ENCODE data around the gene DNAH17. TPM values are rescaled to one million over a fixed set of nuclear protein-coding genes. Genes with fewer than 3 reads are reported as not detected.

The DNAH17 gene
- total and polyA plus RNA-seq, 2 of the 13 experiments (the other 11 are each of a cell fraction or from before 2014, with no cell fraction given): 0.86 to 1.6 TPM

GRCh38 chr17:78437508-78438169, 139.6 kb downstream of the DNAH17 start:
- Histone ChIP-seq H3K79me2 (ENCODE audit: insufficient read depth, low read length) (no peaks in the 10 kb centered on the region), H3K9me3 (ENCODE audit: low read length) (no peaks in the 10 kb centered on the region), H3K36me3 (replicated peaks in 1 of 2; ENCODE audit: control insufficient read depth in 1 of 2, insufficient read depth in 2 of 2, low read length in 2 of 2) (no peaks in the 10 kb centered on the region), H2AFZ (ENCODE audit: low read length) (no peak overlapping the region), H3K4me1 (ENCODE audit: insufficient read depth, low read length) (peaks cover 26% of the 10 kb centered on the region), H3K27me3 (ENCODE audit: control insufficient read depth in 1 of 2, insufficient read depth in 2 of 2, low read length in 2 of 2) (peaks cover 0 to 8% of the 10 kb centered on the region in 2 experiments; a peak in 3 of 5 replicates), H3K4me2 (ENCODE audit: low read depth, low read length) (no peak overlapping the region), H3K9ac (ENCODE audit: insufficient read depth, low read depth, low read length) (no peak overlapping the region), H4K20me1 (ENCODE audit: insufficient read depth, low read length) (no peaks in the 10 kb centered on the region), H3K27ac (ENCODE audit: extremely low read length, insufficient read depth, low read length) (no peak overlapping the region), H3K4me3 (replicated peaks in 1 of 3; ENCODE audit: insufficient read depth in 1 of 3, low read depth in 2 of 3, low read length in 3 of 3) (no peak overlapping the region)
- no TSS peak for BruUV-seq (replicated peaks)
- POLR2A ChIA-PET: no interaction called here
- FAIRE-seq: no peak
- DNase-seq (ENCODE audit: low spot score): no peak
- TF ChIP-seq ZNF263 (CRISPR knock-in tag; IDR thresholded peaks at IDR 0.05) (0 out of 2 replicates have a peak, but pooled peaks have one; percentile 23), ZNF629 (CRISPR knock-in tag; conservative IDR thresholded peaks at IDR 0.05) (no peak), YEATS2 (CRISPR knock-in tag; IDR thresholded peaks at IDR 0.05; ENCODE audit: borderline replicate concordance) (no peak), NR2F6 (IDR thresholded peaks at IDR 0.05) (no peak), NR2F6 (CRISPR knock-in tag; IDR thresholded peaks at IDR 0.05) (no peak)
- TF ChIP-seq, protein P1, sequence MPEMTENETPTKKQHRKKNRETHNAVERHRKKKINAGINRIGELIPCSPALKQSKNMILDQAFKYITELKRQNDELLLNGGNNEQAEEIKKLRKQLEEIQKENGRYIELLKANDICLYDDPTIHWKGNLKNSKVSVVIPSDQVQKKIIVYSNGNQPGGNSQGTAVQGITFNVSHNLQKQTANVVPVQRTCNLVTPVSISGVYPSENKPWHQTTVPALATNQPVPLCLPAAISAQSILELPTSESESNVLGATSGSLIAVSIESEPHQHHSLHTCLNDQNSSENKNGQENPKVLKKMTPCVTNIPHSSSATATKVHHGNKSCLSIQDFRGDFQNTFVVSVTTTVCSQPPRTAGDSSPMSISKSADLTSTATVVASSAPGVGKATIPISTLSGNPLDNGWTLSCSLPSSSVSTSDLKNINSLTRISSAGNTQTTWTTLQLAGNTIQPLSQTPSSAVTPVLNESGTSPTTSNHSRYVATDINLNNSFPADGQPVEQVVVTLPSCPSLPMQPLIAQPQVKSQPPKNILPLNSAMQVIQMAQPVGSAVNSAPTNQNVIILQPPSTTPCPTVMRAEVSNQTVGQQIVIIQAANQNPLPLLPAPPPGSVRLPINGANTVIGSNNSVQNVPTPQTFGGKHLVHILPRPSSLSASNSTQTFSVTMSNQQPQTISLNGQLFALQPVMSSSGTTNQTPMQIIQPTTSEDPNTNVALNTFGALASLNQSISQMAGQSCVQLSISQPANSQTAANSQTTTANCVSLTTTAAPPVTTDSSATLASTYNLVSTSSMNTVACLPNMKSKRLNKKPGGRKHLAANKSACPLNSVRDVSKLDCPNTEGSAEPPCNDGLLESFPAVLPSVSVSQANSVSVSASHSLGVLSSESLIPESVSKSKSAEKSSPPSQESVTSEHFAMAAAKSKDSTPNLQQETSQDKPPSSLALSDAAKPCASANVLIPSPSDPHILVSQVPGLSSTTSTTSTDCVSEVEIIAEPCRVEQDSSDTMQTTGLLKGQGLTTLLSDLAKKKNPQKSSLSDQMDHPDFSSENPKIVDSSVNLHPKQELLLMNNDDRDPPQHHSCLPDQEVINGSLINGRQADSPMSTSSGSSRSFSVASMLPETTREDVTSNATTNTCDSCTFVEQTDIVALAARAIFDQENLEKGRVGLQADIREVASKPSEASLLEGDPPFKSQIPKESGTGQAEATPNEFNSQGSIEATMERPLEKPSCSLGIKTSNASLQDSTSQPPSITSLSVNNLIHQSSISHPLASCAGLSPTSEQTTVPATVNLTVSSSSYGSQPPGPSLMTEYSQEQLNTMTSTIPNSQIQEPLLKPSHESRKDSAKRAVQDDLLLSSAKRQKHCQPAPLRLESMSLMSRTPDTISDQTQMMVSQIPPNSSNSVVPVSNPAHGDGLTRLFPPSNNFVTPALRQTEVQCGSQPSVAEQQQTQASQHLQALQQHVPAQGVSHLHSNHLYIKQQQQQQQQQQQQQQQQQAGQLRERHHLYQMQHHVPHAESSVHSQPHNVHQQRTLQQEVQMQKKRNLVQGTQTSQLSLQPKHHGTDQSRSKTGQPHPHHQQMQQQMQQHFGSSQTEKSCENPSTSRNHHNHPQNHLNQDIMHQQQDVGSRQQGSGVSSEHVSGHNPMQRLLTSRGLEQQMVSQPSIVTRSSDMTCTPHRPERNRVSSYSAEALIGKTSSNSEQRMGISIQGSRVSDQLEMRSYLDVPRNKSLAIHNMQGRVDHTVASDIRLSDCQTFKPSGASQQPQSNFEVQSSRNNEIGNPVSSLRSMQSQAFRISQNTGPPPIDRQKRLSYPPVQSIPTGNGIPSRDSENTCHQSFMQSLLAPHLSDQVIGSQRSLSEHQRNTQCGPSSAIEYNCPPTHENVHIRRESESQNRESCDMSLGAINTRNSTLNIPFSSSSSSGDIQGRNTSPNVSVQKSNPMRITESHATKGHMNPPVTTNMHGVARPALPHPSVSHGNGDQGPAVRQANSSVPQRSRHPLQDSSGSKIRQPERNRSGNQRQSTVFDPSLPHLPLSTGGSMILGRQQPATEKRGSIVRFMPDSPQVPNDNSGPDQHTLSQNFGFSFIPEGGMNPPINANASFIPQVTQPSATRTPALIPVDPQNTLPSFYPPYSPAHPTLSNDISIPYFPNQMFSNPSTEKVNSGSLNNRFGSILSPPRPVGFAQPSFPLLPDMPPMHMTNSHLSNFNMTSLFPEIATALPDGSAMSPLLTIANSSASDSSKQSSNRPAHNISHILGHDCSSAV (CRISPR knock-in tag; IDR thresholded peaks at IDR 0.05; ENCODE audit: borderline replicate concordance): no peak
- WGBS (ENCODE audit: low lambda C conversion rate): 66% methylated on average over 8 of the region's 20 CpGs
- in situ Hi-C loops (cut with HindIII; ENCODE audit: extremely low pct_ligation_motif_present, low pct_unique_long_range_greater_than_20kb) (no loop called here), intact Hi-C loops (cut with micrococcal nuclease; ENCODE audit: unreplicated experiment) (no loop called here)
- CTCF ChIA-PET (ENCODE audit: low intra/inter-chr PET ratio, low total read pairs): no interaction called here
- no peak for ATAC-seq

Data from HepG2 (cell line).